ENCODE data around the gene MINDY2.
A peak's percentile ranks its signal among the peaks of the same experiment; 100 is the strongest.

MINDY2 gene

GRCh38 chr15:58749532-58750337 is 21.4 kb upstream of the MINDY2 start, which contains the start of gene ADAM10:
Gene ADAM10, minus strand, starts transcription at chr15:58749707. Its CDS starts 173 bp downstream, at chr15:58749534.
- peak; percentile 98 for DNase-seq (ENCODE audit: low read depth)

GRCh38 chr15:58752716-58753115 is 18.4 kb upstream of the MINDY2 start:
- no peak for DNase-seq (ENCODE audit: low read depth)

GRCh38 chr15:58755350-58755749 is 15.8 kb upstream of the MINDY2 start:
- DNase-seq (ENCODE audit: low read depth), result no peak

GRCh38 chr15:58755956-58756355 is 15.1 kb upstream of the MINDY2 start:
- DNase-seq (ENCODE audit: low read depth), result no peak

GRCh38 chr15:58758141-58758540 is 13.0 kb upstream of the MINDY2 start:
- DNase-seq (ENCODE audit: low read depth), result peak; percentile 56

- no peak for DNase-seq (ENCODE audit: low read depth)
These were observed 10.6 kb upstream of the MINDY2 start for GRCh38 chr15:58760385-58761009.

- no peak for DNase-seq (ENCODE audit: low read depth)
These were observed 10.1 kb upstream of the MINDY2 start for GRCh38 chr15:58761010-58761388.

- no peak for DNase-seq (ENCODE audit: low read depth)
These were observed 8.8 kb upstream of the MINDY2 start for GRCh38 chr15:58762285-58762684.

GRCh38 chr15:58762731-58763130 is 8.4 kb upstream of the MINDY2 start:
- DNase-seq (ENCODE audit: low read depth), result no peak

- DNase-seq (ENCODE audit: low read depth), result no peak
These were observed 6.6 kb upstream of the MINDY2 start for GRCh38 chr15:58764468-58764867.

- DNase-seq (ENCODE audit: low read depth), result no peak
These were observed 4.8 kb upstream of the MINDY2 start for GRCh38 chr15:58766290-58766689.

GRCh38 chr15:58768601-58769004 is 2.5 kb upstream of the MINDY2 start:
- peak; percentile 24 for DNase-seq (ENCODE audit: low read depth)

GRCh38 chr15:58770519-58770856 is 614 bp upstream of the MINDY2 start:
- DNase-seq (ENCODE audit: low read depth), result peak; percentile 83

GRCh38 chr15:58771621-58772250 is 634 bp downstream of the MINDY2 start:
- peak; percentile 6 for DNase-seq (ENCODE audit: low read depth)

- peak; percentile 17 for DNase-seq (ENCODE audit: low read depth)
These were observed 1.9 kb downstream of the MINDY2 start for GRCh38 chr15:58773024-58773423.

GRCh38 chr15:58775402-58775801 is 4.3 kb downstream of the MINDY2 start:
- no peak for DNase-seq (ENCODE audit: low read depth)

- no peak for DNase-seq (ENCODE audit: low read depth)
These were observed 6.0 kb downstream of the MINDY2 start for GRCh38 chr15:58777107-58777506.

- peak; percentile 91 for DNase-seq (ENCODE audit: low read depth)
These were observed 8.5 kb downstream of the MINDY2 start for GRCh38 chr15:58779554-58779953.

GRCh38 chr15:58785355-58785754 is 14.3 kb downstream of the MINDY2 start:
- no peak for DNase-seq (ENCODE audit: low read depth)

GRCh38 chr15:58788056-58788710 is 17.1 kb downstream of the MINDY2 start:
- no peak for DNase-seq (ENCODE audit: low read depth)

- DNase-seq (ENCODE audit: low read depth), result peak; percentile 63
These were observed 22.8 kb downstream of the MINDY2 start for GRCh38 chr15:58793862-58794261.

- DNase-seq (ENCODE audit: low read depth), result no peak
These were observed 24.7 kb downstream of the MINDY2 start for GRCh38 chr15:58795825-58796224.

- DNase-seq (ENCODE audit: low read depth), result no peak
These were observed 26.4 kb downstream of the MINDY2 start for GRCh38 chr15:58797505-58797904.
